ENCODE data around the gene NIPAL3.
"Not testable (repeated sequence)": the region's sequence is repeated elsewhere in the genome, so short reads cannot be mapped to it uniquely, and the experiment has no call there.

Gene NIPAL3

DNA sequence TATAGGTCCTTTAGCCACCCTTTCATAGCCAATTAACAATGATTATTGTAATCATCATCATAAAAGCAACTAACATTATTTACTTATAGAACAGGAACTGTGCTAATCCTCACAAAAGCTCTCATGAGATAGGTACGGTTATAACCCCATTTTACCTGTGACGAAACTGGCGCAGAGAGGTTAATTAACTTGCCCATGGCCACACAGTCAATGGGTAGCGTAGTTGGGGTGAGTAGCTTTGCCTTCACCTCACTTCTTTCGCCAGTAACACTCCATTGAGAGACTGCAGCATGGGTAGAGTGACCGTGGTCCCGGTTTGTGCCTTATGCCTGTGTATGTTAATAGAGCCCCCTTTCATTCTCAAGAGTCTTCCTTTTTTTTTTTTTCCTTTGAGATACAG lies 10.3 kb downstream of the NIPAL3 start:
- no peak for DNase-seq

DNA sequence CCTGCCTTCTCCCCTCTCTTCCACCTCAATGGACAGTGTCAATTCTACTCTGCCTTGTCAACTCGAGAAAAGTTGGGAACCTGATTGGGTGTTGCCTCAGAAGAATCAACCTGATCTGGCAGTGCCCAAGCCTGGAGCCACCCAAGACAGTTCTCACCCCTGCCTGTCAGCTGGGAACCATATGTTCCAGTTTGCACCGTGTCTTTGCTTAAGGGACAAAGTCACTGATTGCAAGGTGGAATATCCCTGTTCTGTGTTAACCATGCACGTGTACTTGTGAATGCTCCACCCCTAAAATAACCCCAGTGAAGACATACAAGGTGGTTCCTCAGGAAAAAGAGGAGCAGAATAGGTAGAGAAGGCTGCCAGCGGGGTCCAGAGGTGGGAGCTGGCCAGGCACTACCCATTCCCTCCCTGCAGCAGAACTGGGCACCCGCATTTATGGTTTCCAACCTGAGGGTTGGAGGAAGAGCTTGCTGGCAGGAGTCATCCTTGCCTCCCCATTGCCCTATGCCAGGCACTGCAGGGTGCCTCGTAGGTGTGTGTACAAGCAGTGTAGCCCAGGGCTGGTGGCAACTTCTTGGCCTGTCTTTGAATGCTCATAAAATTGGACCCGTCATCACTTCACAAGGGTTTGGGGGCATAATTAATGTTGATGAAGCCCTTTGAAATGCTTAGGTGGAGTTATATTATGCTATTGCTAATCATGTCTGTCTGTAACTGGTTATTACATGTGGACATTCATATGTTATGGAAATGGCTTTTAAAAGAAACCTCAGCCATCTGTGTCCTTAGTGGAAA lies 11.3 kb downstream of the NIPAL3 start:
- no peak for DNase-seq

DNA sequence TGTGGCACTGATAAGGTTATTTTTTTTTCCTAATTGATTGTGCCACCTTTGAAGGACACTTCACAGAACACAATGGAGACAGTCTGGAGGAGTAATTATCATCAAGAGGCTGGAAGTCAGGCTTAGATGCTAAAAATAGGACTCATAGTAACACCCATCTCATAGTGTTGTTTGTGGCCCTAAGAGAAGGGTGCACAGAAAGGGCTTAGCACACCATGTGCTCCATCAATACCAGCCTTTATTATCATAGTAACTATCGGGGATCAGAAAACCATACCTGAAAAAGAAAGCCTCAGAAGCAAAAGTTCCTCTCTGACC lies 11.9 kb downstream of the NIPAL3 start:
- no peak for DNase-seq

DNA sequence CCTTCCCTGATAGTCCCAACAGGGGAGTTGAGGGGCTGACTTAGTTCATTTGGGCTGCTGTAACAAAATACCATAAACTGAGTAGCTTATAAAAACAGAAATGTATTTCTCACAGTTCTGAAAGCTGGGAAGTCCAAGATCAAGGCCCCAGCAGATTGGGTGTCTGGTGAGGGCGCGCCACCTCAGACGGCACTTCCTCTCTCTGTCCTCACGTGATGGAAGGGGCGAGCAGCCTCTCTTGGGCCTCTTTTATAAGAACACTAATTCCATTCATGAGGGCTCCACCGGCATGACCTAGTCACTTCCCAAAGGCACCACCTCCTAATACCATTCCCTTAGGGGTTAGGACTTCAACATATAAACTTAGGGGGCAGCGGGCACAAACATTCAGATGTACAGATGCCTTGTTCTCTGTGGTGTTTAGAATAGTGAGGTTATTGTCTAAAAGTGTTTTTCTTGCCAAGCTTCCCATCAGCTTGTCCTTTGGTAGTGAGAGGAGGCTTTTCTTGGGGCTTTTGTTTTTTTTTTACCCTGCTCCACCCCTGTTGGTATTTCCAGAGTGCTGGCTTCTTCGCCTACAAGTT lies 20.3 kb downstream of the NIPAL3 start:
- no peak for DNase-seq

DNA sequence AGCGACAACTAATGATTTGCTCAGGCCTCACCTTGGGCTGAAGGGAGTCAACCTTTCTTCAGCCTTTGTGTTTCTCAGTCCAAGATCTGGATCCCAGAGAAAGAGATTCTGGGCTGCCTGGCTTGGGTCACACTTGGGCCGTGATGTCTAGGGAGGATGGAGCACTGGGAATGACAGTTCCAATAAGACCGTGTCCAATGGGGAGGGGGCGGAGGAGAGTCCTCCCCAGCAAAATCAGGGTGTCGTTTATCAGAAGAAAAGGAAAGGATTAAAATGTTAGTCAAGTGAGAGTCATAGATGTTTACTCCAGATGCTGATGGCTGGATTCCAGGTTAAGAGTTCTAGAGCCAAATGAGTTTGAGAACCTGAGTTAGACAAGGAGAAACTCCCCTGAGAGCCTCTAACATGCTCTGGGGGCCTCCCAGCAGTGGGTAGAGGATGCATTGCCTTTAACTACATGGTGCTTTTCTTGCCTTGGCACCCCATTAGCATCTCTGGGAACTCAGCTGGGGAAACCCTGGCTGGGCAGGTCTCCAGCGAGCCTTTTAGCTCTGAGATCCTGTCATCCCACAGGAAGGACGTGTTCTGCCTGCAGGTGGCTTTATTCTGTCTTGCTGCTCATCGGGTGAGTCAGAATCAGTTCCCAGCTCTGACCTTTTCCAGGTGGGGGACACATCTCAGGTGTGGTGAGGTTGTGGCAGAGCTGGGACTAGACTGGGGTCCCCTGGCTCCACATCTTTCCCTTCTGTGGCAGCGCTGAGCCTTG lies 22.2 kb downstream of the NIPAL3 start:
- DNase-seq = no peak

DNA sequence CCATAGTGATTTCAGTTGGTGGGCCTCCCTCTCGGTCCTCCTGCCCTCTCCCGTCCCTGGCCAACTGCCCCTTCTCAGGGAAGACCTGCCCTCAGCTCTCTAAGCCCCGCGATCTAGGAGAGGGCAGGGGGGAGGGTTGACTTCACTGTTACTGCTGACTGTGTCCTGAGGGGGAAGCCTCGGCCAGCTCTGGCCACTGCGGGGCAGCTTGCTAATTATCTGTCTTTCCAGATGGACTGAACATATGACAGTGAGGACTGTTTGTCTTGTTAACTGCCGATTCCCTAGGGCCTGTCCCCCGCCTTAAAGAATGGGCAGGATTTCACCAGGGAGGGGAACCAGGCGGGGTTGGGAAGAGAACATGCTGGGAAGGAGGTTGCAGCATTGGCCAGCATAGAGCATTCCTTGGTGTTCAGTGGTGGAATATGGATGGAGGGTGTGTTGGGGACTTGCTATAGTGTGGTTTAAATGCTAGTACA lies 22.9 kb downstream of the NIPAL3 start:
- DNase-seq = no peak

DNA sequence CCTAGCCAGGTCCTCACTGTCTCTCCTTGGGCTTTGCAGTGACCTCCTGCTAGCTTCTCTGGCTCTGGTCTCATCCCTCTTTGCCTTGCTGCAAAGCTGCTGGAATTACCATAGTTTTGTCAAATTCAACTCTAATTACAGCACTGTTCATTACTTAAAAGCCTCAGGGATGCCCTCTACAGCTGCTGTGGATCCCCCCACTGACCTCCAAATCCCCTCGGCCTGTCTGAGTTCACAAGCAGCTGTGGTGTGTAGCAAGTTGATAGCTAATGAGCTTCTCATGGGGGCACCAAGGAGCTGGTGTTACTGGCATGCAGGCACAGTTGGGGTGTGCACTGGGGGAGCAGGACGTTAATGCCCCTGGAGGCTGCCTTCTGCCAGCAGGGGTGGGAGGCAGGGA lies 24.8 kb downstream of the NIPAL3 start:
- DNase-seq = no peak

DNA sequence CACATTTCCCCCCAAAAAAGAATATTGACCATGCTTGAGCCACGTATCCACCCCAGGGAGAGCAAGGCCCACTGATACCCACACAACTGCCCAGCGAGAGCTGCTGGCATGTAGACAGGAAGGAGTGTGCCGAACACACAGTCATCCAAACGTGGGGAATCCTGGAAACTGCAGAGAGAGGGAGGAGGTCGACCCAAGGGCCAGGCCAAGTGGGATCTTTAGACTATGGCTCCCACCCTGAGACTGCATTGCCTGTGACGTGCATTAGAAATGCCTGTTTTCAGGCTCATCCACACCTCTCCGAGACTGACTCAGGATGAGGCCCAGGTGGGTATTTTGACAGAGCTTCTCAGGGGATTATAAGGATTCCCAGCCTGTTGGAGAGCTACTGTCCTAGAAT lies 25.9 kb downstream of the NIPAL3 start:
- DNase-seq = no peak

DNA sequence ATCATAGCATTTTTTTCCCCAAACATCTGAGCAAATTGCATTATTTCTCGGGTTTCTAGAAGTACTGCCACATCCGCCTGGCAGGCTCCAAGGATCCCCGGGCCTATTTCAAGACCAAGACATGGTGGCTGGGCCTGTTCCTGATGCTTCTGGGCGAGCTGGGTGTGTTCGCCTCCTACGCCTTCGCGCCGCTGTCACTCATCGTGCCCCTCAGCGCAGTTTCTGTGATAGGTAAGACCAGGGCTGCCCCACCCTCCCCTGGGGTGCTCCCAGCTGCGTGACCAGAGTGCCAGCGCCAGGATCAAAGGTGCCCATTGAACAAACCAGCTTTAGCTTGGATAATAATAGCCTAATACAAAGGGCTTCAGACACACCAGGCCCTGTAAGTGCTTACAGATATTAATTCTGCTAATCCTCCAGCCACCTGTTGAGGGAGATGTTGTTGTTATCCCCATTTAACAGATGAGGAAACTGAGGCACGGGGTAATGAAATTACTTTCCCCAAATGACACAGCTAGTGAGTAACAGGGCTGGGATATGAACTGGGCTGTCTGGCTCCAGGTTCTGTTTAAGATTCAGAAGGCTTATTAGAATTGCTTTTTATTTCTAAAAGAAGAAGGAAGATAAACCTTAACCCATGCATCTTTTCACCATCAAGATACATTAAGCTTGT lies 26.5 kb downstream of the NIPAL3 start:
- DNase-seq = no peak

DNA sequence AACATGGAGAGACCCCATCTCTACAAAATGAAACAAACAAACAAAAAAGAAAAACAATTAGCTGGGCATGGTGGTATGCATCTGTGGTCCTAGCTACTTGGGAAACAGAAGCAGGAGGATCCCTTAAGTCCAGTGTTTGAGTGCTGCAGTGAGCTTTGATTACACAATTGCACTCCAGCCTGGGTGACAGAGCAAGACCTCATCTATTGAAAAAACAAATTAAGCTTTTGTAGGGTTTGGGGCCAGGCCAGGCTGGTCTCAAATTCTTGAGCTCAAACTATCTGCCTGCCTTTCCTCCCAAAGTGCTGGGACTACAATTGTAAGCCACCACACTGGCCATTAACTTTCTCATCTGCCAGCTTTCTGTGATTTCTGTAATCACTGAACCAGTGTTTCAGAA lies 27.2 kb downstream of the NIPAL3 start:
- no peak for DNase-seq

DNA sequence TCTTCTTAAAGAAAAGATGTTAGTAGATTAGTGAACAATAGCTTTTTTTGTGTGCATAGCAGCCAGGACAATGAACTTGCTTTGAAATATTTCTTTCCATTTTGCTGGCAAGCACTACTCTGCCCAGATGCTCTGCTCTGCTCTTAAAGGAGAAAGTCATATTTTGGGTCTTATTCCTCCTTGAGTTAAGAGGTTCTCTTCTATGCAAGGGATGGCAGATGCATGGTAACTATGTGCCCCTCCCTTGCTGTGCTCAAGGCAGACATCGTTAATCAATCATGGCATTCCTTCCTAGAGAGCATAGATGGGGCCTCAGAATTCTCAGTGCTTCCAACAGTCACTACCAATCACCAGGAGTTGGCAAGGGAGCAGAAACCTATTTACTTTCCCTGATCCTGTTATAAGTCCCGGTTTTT lies 27.6 kb downstream of the NIPAL3 start:
- DNase-seq = no peak

DNA sequence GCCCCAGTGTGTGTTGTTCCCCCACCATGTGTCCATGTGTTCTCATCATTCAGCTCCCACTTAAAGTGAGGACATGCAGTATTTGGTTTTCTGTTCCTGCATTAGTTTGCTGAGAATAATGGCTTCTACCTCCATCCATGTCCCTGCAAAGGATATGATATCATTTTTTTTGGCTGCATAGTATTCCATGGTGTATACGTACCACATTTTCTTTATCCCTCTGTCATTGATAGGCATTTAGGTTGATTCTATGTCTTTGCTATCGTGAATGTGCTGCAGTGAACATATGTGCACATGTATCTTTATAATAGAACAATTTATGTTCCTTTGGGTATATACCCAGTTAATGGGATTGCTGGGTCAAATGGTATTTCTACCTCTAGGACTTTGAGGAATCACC lies 30.8 kb downstream of the NIPAL3 start:
- not testable (repeated sequence) for DNase-seq

DNA sequence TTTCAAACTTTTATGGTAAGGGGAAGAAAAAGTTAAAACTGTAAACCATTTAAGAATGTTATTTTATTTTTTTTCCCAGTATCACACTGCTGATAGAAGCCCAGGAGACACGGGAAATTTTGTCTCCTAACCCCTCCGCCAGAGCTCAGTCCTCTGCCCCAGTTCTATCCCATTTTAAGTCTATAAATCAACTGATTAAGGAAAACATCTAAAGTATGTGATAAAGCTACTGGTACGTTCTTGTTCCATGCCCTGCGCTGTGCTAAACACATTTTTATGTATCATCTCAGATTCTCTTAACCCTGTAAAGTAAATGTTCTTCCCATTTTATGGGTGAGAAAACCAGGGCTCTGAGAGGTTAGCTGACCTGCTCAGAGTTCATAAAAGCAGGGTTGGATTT lies 34.7 kb downstream of the NIPAL3 start:
- DNase-seq = no peak

DNA sequence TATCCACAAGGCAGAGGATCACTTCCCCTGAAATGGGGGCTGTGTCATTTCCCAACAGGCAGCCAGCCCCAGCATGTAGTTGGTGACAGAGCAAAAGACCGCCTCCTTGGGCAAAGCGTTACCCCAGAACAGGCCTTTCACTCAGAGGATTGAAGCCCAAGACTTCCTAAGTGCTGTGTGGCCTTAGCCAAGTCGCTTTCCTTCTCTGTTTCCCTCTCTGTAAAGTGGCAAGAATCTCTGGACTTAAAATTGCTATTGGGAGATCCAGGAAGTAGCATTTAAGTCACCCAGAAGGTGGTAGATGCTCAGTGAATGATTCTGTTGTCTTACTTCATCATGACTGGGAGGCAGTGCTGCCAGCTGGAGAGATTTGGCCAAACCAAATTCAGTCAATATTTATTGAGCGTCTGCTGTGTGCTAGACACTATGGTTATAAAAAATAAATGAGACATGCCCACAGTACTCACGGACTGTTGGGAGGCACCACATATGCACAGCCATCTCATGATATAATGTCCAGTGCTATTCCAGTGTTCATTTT lies 35.3 kb downstream of the NIPAL3 start:
- no peak for DNase-seq

DNA sequence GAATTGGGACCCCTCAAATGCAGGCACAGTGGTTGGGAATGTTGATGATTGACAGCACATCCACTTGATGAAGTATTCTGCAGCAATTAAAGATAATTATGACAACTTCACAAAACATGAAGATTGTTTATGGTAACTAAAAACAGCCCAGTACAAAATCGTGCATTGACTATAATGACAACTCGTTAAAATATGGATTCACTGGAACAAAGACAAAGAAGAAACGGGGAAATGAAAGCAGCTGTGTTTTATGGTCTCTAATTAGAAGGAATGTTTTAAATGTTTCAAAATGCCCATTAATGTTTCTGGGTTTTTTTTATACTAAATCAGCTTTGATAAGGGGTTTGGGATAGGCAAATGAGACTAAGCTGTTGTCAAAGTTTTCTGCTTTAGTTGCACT lies 36.1 kb downstream of the NIPAL3 start:
- DNase-seq = no peak

DNA sequence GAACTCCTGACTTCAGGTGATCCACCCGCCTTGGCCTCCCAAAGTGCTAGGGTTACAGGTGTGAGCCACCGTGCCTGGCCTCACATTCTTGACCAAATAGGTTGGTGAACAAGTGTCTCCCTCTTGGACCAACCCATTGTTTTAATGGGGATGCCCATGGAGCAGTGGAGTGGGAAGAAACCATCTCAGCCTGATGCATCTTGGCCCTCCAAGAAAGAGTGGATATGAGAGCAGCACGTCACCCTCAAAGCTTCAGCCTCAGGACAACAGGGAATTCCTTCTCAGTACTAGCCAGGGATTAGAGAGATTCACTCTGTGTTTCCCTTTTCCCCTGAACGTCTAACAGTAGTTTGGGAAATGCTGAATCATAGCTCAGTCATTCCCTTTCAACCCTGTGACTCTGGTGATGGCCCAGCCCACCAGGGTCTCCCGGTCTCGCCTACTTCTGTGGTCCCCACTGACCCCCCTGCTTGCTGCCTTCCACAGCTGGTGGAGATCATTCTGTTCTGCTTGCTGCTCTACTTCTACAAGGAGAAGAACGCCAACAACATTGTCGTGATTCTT lies 37.4 kb downstream of the NIPAL3 start:
- DNase-seq = no peak

DNA sequence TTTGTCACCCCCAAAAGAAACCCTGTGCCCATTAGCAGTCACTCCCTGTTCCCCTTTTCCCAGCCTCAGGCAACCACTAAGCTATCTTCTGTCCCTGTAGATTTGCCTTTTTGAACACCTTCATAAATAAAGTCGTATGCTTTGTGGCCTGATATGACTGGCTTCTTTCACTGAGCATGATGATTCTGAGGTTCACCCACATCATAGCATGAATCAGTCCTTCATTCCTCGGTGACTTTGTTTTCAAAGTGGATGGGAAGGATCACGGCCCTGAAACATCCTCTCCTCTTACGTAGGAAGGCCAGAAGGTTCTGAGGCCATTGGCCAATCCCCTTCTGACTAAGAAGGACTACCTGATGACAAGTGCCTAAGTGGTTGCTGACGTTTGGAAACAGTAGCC lies 39.1 kb downstream of the NIPAL3 start:
- DNase-seq = no peak

DNA sequence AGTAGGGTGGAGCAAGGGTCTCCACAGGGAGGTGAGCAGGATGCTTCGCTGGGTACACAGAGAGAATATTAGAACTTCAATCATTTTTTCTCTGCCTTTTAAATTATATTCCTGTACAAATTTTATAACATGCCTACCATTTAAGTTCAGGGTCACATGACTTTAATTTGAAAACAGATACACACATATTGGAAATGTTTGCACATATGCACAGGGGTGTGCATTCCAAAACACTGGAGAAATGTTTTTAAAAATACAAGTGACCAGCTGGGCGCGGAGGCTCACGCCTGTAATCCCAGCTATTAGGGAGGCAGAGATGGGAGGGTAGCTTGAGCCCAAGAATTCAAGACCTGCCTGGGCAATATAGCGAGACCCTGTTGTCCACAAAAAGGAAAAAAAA lies 39.7 kb downstream of the NIPAL3 start:
- no peak for DNase-seq

DNA sequence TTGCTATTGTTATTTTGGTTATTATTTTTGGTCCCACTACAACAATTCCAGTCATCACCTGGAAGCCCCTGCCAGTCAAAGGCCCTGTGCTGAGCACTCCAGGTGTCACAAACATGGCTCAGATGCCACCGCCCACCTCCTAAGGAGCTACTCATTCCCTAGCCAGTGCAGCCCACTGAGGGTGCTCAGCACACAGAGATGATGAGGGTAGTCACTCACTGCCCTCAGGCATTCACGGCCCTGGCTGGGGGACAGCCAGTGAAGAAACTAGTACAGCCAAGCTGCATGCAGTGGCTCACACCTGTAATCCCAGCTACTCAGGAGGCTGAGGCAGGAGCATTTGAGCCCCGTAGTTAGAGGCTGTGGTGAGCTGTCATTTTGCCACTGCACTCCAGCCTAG lies 42.3 kb downstream of the NIPAL3 start:
- DNase-seq = no peak

DNA sequence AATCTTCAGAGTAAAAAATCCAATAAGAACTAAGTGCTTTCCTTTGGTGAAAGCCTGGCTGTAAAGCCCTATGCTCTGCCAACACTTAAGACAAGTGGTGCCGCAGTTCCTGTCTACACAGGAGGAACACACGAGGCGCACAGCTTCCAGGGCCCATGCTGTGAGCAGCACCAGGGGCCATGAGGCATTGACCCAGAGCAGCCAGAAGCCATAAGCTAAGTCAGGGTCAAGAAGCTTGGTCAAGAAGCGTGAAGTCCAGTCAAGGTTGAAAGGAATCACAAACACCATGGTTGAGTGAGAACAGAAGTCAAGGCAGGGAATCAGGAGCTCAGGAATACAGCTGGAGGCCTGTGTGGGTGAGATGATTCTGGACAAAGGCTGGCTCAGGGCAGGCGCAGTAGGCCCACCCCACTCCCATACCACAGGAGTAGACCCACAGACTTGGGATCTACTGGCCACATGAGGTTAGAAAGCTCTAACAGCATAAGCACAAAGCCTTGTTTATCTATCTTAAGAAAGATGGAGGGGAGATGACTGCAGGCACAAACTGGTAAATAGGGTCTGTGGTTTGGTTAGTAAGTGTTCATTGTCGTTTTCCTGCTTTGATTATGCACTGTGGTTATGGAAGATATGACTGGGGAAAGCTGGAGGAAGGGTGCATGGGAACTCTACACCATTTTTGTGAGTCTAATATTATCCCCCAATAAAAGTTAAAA lies 44.1 kb downstream of the NIPAL3 start:
- no peak for DNase-seq

DNA sequence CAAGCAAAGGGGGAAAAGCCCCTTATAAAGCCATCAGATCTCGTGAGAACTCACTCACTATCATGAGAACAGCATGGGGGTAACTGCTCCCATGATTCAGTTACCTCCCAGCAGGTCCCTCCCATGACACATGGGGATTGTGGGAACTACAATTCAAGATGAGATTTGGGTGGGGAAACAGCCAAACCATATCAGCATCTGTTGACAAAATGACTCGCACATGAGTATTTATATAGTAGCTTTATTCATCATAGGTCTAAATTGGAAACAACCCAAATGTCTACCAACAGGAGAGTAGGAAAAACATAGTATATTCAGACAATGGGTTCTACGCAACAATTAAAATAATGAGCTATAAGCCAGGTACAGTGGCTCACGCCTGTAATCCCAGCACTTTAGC lies 46.5 kb downstream of the NIPAL3 start:
- DNase-seq = not testable (repeated sequence)

Measured in activated CD8-positive, alpha-beta memory T cell treated with anti-CD3 and anti-CD28 coated beads, Interleukin-2, amount 50 U/mL, for 48 hours (primary cell).